Lower lobe of right lung (tissue), 2 donors: Measurements from ENCODE around the gene CHCHD6. TPM values are rescaled to one million over a fixed set of nuclear protein-coding genes. Genes with fewer than 3 reads are reported as not detected.

Source experiments
- ATAC-seq, 2 donors: fragments of 200-7000 bp; cut with Tn5 transposase; one replicate each; pipeline ENCODE4 v1.9.1; 2020 to 2022; ENCODE audit warnings: mild to moderate bottlenecking in 2 of 2, moderate library complexity in 2 of 2
- DNase-seq: peaks from one replicate; pipeline ENCODE4 v3.0.0-alpha.2; 2020
- H3K27ac ChIP-seq: fragments of 200-600 bp; one replicate; pipeline ENCODE4 v1.8.0; 2022
- H3K27me3 ChIP-seq: fragments of 200-600 bp; one replicate; pipeline ENCODE4 v1.8.0; 2022; ENCODE audit warnings: low read depth
- H3K36me3 ChIP-seq: fragments of 200-600 bp; one replicate; pipeline ENCODE4 v1.8.0; 2022; ENCODE audit warnings: mild to moderate bottlenecking
- H3K4me1 ChIP-seq: fragments of 200-600 bp; one replicate; pipeline ENCODE4 v1.8.0; 2022
- H3K4me3 ChIP-seq: fragments of 200-600 bp; one replicate; pipeline ENCODE4 v1.8.0; 2022; ENCODE audit warnings: mild to moderate bottlenecking
- H3K9me3 ChIP-seq: fragments of 200-600 bp; one replicate; pipeline ENCODE4 v1.8.0; 2022
- CTCF ChIP-seq: fragments of 200-600 bp; IDR thresholded peaks from one replicate; pipeline ENCODE4 v1.8.0; 2022; ENCODE audit warnings: antibody characterized with exemption, mild to moderate bottlenecking
- intact Hi-C: fragments of 100-400 bp; cut with DNase I; formaldehyde crosslinking; loops from one replicate; pipeline ENCODE4 v1.11.0; 2022
- total RNA-seq: library from RNA; stranded (reverse); fragmentation: NEBNext Ultra II Directional; extraction: Animal tissue kit (Norgen Biotek cat#: 25700); gene quantifications from one replicate; pipeline ENCODE4 v1.2.1, GENCODE V29; 2021
- donor health status: DM: no; HTN: yes; CAD: no; lungs with severe emphysema.

Gene CHCHD6
- total RNA-seq, 1 donor from 2014 or later: 12.2 TPM

- H3K4me1 ChIP-seq: peaks cover 8% of the 10 kb centered on the region
- intact Hi-C loops: no loop called here
Measured at GRCh38 chr3:126676919-126677705, 26.9 kb upstream of the CHCHD6 start.

GRCh38 chr3:126677862-126678503, 26.1 kb upstream of the CHCHD6 start:
- H3K4me1 ChIP-seq: peaks cover 8% of the 10 kb centered on the region
- ATAC-seq (no peak), DNase-seq (no peak)
- H3K4me3 ChIP-seq: no peak overlapping the region
- H3K9me3 ChIP-seq: peaks cover 8% of the 10 kb centered on the region
- no peak for TF ChIP-seq CTCF
- H3K27ac ChIP-seq: no peak overlapping the region
- peaks cover 8% of the 10 kb centered on the region for H3K27me3 ChIP-seq
- intact Hi-C loops: no loop called here
- no peaks in the 10 kb centered on the region for H3K36me3 ChIP-seq

More at GRCh38 chr3:126676919-126677705, 26.9 kb upstream of the CHCHD6 start:
- ATAC-seq (no peak), DNase-seq (no peak)
- H3K36me3 ChIP-seq: no peaks in the 10 kb centered on the region
- no peak for TF ChIP-seq CTCF
- peaks cover 8% of the 10 kb centered on the region for H3K27me3 ChIP-seq
- H3K27ac ChIP-seq: no peak overlapping the region
- H3K4me3 ChIP-seq: no peak overlapping the region
- peaks cover 8% of the 10 kb centered on the region for H3K9me3 ChIP-seq

GRCh38 chr3:126678693-126679317, 25.2 kb upstream of the CHCHD6 start:
- H3K4me3 ChIP-seq: no peak overlapping the region
- H3K9me3 ChIP-seq: peaks cover 8% of the 10 kb centered on the region
- H3K36me3 ChIP-seq: no peaks in the 10 kb centered on the region
- peaks cover 8% of the 10 kb centered on the region for H3K27me3 ChIP-seq
- DNase-seq: no peak
- ATAC-seq: peak; percentile 77 to 87
- H3K27ac ChIP-seq: peak overlapping the region; percentile 1
- no peak for TF ChIP-seq CTCF
- intact Hi-C loops: no loop called here
- H3K4me1 ChIP-seq: peaks cover 8% of the 10 kb centered on the region

- H3K27me3 ChIP-seq: peaks cover 8% of the 10 kb centered on the region
- peak; percentile 99 for TF ChIP-seq CTCF
- peak; percentile 89 for DNase-seq
- peak overlapping the region; percentile 1 for H3K27ac ChIP-seq
- H3K9me3 ChIP-seq: peaks cover 4% of the 10 kb centered on the region
- no peaks in the 10 kb centered on the region for H3K36me3 ChIP-seq
- intact Hi-C loops: no loop called here
- H3K4me1 ChIP-seq: peaks cover 8% of the 10 kb centered on the region
- peak; percentile 93 to 96 for ATAC-seq
- no peak overlapping the region for H3K4me3 ChIP-seq
Measured at GRCh38 chr3:126679318-126679751, 24.7 kb upstream of the CHCHD6 start.

GRCh38 chr3:126679831-126680666, 24.0 kb upstream of the CHCHD6 start:
- TF ChIP-seq CTCF: no peak
- H3K9me3 ChIP-seq: no peaks in the 10 kb centered on the region
- H3K4me3 ChIP-seq: no peak overlapping the region
- no peak for DNase-seq
- ATAC-seq: no peak
- peaks cover 8% of the 10 kb centered on the region for H3K27me3 ChIP-seq
- intact Hi-C loops: no loop called here
- H3K36me3 ChIP-seq: no peaks in the 10 kb centered on the region
- H3K4me1 ChIP-seq: peaks cover 8% of the 10 kb centered on the region
- H3K27ac ChIP-seq: no peak overlapping the region
